ENCODE data around the gene CD3G. TPM values are rescaled to one million over a fixed set of nuclear protein-coding genes. Genes with fewer than 3 reads are reported as not detected.

CD3G gene
- total RNA-seq, 1 donor from 2014 or later = 0.10 TPM

GRCh38 chr11:118325283-118325682, 18.9 kb upstream of the CD3G start:
- DNase-seq = no peak

- DNase-seq = no peak
Measured at GRCh38 chr11:118328745-118329144, 15.4 kb upstream of the CD3G start.

- no peak for DNase-seq
Measured at GRCh38 chr11:118334745-118335144, 9.4 kb upstream of the CD3G start.

- no peak for DNase-seq
Measured at GRCh38 chr11:118338637-118339061, 5.5 kb upstream of the CD3G start.

- no peak for DNase-seq
Measured at GRCh38 chr11:118339281-118339961, 4.7 kb upstream of the CD3G start.

GRCh38 chr11:118340449-118340848, 3.7 kb upstream of the CD3G start:
- DNase-seq = no peak

- no peak for DNase-seq
Measured at GRCh38 chr11:118341261-118341660, 2.9 kb upstream of the CD3G start.

GRCh38 chr11:118341815-118342489, 2.2 kb upstream of the CD3G start:
- DNase-seq = no peak

- no peak for DNase-seq
Measured at GRCh38 chr11:118342503-118343161, 1.5 kb upstream of the CD3G start, which contains the start of gene CD3D. CD3D (minus strand) TSS chr11:118342705; CDS start chr11:118342607, 98 bp downstream.

- no peak for DNase-seq
Measured at GRCh38 chr11:118343248-118343647, 896 bp upstream of the CD3G start.

GRCh38 chr11:118349475-118349874, 5.3 kb downstream of the CD3G start:
- DNase-seq = no peak

- DNase-seq = no peak
Measured at GRCh38 chr11:118353084-118353710, 9.1 kb downstream of the CD3G start.

- DNase-seq = no peak
Measured at GRCh38 chr11:118358071-118358470, 13.9 kb downstream of the CD3G start.

- peak; percentile 90 for DNase-seq
Measured at GRCh38 chr11:118359295-118359958, 15.3 kb downstream of the CD3G start, which contains the start of gene UBE4A. UBE4A (plus strand) TSS chr11:118359600; CDS start chr11:118365081, 5,481 bp downstream.

GRCh38 chr11:118364956-118365615, 20.9 kb downstream of the CD3G start:
- no peak for DNase-seq

- no peak for DNase-seq
Measured at GRCh38 chr11:118366287-118366686, 22.1 kb downstream of the CD3G start.

GRCh38 chr11:118370774-118371173, 26.6 kb downstream of the CD3G start:
- no peak for DNase-seq

GRCh38 chr11:118373263-118373662, 29.1 kb downstream of the CD3G start:
- DNase-seq = no peak

GRCh38 chr11:118373871-118374270, 29.7 kb downstream of the CD3G start:
- no peak for DNase-seq

GRCh38 chr11:118374729-118375128, 30.6 kb downstream of the CD3G start:
- DNase-seq = peak; percentile 23

GRCh38 chr11:118375978-118376377, 31.8 kb downstream of the CD3G start:
- DNase-seq = no peak

GRCh38 chr11:118379497-118379896, 35.4 kb downstream of the CD3G start:
- no peak for DNase-seq
